SK-N-DZ (cell line): Measurements from ENCODE around the gene DCLRE1A. TPM values are rescaled to one million over a fixed set of nuclear protein-coding genes. Genes with fewer than 3 reads are reported as not detected.

Experiments used
- DNase-seq: peaks from one replicate; pipeline ENCODE4 v3.0.0-alpha.2; 2015; ENCODE audit warnings: low spot score
- polyA plus RNA-seq, 2 experiments: library from polyadenylated mRNA; depleted of rRNA; stranded (reverse); fragments of >200 nt; gene quantifications; 2 replicates each; pipeline ENCODE4 v1.2.3, GENCODE V29; 2014

Gene DCLRE1A
- 24.7 and 28.8 TPM in 2 replicates for polyA plus RNA-seq (2014; cell fraction: cytosol; rRNA removed)
- 18.6 and 18.9 TPM in 2 replicates for polyA plus RNA-seq (2014; cell fraction: nucleus; rRNA removed)

GRCh38 chr10:113854013-113854760 lies at the start of gene DCLRE1A, which contains the start of gene NHLRC2:
TSS of gene DCLRE1A (minus strand) at chr10:113854082. CDS start at chr10:113853182, 900 bp downstream.
TSS of gene NHLRC2 (plus strand) at chr10:113854661. CDS start at chr10:113854873, 212 bp downstream.
- peak; percentile 86 for DNase-seq

- DNase-seq, result no peak
These were observed 46.2 kb upstream of the DCLRE1A start for GRCh38 chr10:113899952-113900598.

DNA sequence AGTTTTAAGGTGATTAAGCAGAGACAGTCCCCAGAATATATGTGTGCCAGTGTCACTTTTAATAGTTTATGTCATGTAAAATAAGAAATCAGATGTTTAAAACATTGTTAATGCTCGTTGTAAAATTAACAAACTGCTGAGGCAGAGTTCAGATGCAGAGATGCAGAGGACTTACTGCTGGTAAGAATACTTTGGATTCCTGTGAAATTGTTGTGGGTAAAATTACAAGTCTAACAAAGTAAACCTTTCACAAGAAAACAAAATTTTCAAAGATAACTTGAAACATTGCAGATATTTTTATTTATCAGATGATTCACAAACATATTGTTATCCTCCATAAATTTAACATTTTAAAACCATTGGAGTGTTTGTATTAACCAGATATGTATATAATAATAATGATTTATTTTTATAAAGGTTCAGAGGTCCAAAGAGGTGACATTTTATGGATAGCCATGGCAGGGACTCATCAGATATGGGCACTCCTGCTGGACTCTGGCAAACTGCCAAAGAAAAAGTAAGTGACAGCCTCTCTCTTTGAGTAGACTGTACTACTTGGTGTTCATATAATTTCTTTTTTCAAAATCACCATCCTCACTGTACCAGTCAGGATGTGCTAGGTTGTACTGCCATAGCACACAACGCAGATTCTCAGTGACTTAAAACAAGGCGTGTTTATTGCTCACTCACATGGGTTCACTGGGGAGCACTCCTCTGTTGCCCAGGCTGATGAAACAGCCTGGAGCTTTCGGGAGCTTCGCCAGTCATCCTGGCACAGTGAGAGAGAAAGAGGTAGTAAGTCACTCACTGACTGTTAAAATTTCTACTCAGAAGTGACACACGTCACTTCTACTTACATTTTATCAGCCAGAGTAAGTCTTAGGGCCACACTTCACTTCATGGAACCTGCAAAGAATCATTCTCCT lies 44.1 kb upstream of the DCLRE1A start:
- DNase-seq, result no peak

DNA sequence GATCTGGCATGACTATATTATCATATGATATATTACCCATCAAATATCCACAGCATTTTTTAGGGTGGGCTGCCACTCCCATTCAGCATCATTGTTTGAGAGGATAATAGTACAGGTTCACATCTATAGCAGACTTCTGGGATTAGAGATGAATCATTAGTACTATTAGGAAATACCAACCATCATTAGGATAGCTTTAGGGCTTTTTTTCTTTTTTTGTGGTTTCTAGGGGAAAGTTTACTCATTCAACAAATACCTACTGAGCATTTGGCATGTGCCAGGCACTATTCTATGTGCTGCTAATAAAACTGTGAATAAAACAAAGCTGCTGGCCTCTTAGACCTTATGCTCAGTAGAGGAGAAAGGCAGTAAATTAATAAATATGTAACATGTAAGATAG lies 41.1 kb upstream of the DCLRE1A start:
- DNase-seq, result no peak

- DNase-seq, result no peak
These were observed 40.7 kb upstream of the DCLRE1A start for GRCh38 chr10:113894581-113894980.

DNA sequence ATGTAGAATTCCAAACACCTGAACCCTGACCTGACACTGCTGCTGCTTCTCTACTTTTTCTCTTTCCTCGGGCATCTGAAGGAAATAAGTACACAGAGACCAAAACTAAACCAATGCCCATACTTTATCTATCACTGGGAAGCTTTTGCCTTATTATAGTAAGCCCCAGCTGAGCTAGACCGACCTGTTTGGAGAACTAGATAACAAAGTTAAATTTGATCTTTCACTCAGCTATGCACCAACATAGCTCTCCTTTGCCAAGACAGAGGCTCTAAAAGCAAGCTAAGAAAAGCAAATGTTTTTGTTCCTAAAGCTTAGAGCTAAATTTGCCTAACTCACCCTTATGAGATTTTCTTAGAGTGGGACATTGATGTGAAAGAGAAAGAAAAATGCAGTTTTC lies 39.7 kb upstream of the DCLRE1A start:
- no peak for DNase-seq

DNA sequence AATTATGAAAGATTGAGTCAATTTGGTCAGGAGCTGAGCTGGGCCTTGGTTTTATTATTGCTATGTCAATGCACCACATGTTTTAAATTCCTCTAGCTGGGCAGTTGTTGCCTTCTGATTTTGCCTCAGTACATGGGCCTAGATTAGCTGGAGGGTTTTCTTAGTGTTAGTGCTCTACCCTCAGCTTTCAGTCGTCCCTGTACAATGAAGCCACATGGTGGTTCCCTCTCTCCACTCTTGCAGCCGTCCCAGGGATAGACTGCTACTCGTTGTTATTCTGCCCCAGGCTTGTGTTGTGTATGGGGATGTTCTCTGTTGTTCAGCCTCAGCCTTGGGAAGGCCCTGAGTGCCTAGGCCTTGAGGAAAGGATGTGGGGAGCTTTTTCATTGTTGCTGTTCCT lies 37.6 kb upstream of the DCLRE1A start:
- no peak for DNase-seq

GRCh38 chr10:113890769-113891168 lies 36.9 kb upstream of the DCLRE1A start:
- DNase-seq, result no peak

DNA sequence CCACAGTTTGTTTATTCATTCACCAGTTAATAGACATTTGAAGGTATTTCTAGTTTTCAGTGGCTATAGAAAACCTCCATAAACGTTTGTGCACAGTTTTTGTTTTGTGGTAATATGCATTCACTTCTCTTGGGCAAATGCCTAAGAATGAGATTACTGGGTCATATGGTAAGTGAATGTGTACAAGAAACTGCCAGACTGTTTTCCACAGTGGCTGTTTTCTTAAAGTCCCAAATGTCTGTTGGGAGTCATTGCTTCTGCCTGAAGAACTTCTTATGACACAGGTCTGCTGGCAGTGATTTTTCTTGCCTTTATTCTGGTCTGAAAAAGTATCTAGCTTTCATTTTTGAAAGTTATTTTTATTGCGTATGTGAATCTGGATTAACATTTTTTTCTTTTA lies 36.0 kb upstream of the DCLRE1A start:
- DNase-seq, result no peak

GRCh38 chr10:113882240-113882639 lies 28.4 kb upstream of the DCLRE1A start:
- no peak for DNase-seq

GRCh38 chr10:113880236-113880635 lies 26.4 kb upstream of the DCLRE1A start:
- DNase-seq, result no peak

- DNase-seq, result no peak
These were observed 25.8 kb upstream of the DCLRE1A start for GRCh38 chr10:113879691-113880090.

GRCh38 chr10:113876461-113876860 lies 22.6 kb upstream of the DCLRE1A start:
- DNase-seq, result no peak

- no peak for DNase-seq
These were observed 21.3 kb upstream of the DCLRE1A start for GRCh38 chr10:113875212-113875611.

DNA sequence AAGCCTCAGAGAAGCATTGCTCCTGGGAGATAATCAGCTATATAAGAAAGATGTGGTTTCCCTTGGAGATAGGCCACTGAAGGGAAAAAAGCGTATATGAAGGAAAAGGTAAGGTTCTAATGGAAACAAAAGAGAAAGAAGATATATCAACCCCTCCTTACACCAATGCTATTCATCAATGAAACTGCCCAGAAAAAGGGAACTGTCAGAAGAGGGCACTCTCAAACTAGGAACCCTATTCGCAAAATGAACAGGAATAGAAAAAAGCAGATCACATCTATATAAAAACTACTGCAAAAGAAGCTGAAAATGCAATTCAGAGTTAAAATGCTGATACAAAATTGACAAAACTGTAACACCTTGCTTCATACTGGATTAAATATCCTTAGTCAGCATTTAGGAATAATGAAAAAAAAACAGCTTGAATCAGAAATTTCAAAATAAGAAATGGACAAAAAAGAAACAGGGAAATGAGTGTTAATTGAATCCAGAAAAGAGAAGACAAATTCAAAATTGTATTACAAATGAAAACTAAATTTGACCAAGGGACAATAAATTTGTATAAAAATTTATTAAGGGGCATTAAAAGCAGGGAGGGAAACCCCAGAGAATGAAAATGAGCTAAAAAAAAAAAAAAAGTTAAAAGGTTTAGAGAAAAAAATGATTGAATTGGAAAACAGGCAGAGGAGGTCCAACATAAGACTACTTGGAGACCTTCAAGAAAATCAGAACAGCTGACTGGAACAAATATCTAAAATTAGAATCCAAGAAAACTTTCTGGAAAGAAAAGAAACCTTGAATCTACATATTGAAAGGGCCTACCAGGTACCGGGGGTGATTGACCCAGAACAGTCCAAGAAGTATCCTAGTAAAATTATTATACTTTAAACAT lies 18.5 kb upstream of the DCLRE1A start:
- DNase-seq, result no peak

- no peak for DNase-seq
These were observed 15.9 kb upstream of the DCLRE1A start for GRCh38 chr10:113869789-113870188.

- no peak for DNase-seq
These were observed 14.0 kb upstream of the DCLRE1A start for GRCh38 chr10:113867904-113868303.

GRCh38 chr10:113866551-113867394 lies 12.9 kb upstream of the DCLRE1A start:
- DNase-seq, result no peak

- DNase-seq, result no peak
These were observed 12.0 kb upstream of the DCLRE1A start for GRCh38 chr10:113865901-113866300.

GRCh38 chr10:113859261-113859660 lies 5.4 kb upstream of the DCLRE1A start:
- no peak for DNase-seq
